HUES6 (cell line): ENCODE results near the gene MAP3K5.
"Not testable (repeated sequence)": the region's sequence is repeated elsewhere in the genome, so short reads cannot be mapped to it uniquely, and the experiment has no call there.

Source experiments
- H3K27ac ChIP-seq: 2 replicates; pipeline ENCODE4 v1.7.0; 2013; ENCODE audit warnings: low read depth, mild to moderate bottlenecking, low read length, inconsistent platforms
- H3K27me3 ChIP-seq: 2 replicates; pipeline ENCODE4 v1.6.1; 2013; ENCODE audit warnings: low read length; ENCODE audit not compliant: control insufficient read depth, insufficient read depth
- H3K36me3 ChIP-seq: 2 replicates; pipeline ENCODE4 v1.6.1; 2013; ENCODE audit warnings: low read length; ENCODE audit not compliant: control insufficient read depth, insufficient read depth
- H3K4me1 ChIP-seq: 2 replicates; pipeline ENCODE4 v1.6.1; 2013; ENCODE audit warnings: low read length; ENCODE audit not compliant: control insufficient read depth, insufficient read depth
- H3K4me3 ChIP-seq: 2 replicates; pipeline ENCODE4 v1.5.1; 2013; ENCODE audit warnings: low read depth, low read length
- H3K9ac ChIP-seq: one replicate; pipeline ENCODE4 v1.6.1; 2013; ENCODE audit warnings: mild to moderate bottlenecking, low read length
- H3K9me3 ChIP-seq: 2 replicates; pipeline ENCODE4 v1.6.1; 2013; ENCODE audit warnings: low read depth, low read length; ENCODE audit not compliant: control insufficient read depth, insufficient read depth

Gene MAP3K5

DNA sequence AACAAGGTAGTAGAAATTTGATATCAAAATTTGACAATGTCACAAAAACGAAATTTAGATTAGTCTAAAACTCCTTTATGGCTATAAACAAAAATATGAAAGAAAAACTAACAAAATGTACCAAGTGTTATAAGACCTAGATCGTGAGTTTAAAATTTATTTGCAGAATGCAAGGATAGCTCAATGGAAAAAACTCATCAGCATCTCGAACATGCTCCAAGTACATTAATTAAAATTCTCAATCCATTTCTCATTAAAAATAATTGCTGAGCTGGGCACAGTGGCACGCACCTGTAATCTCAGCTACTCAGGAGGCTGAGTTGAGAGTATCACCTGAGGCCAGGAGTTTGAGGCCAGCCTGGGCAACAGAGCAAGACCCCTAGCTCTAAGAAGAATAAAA, 70.8 kb downstream of the MAP3K5 start:
- Histone ChIP-seq H3K27me3 (no peaks in the 10 kb centered on the region), H3K9ac (no peak overlapping the region), H3K4me1 (peaks cover 7% of the 10 kb centered on the region; the same call in 1 of the 2 replicates), H3K9me3 (no peaks in the 10 kb centered on the region), H3K36me3 (no peaks in the 10 kb centered on the region), H3K27ac (no peak overlapping the region), H3K4me3 (no peak overlapping the region)

DNA sequence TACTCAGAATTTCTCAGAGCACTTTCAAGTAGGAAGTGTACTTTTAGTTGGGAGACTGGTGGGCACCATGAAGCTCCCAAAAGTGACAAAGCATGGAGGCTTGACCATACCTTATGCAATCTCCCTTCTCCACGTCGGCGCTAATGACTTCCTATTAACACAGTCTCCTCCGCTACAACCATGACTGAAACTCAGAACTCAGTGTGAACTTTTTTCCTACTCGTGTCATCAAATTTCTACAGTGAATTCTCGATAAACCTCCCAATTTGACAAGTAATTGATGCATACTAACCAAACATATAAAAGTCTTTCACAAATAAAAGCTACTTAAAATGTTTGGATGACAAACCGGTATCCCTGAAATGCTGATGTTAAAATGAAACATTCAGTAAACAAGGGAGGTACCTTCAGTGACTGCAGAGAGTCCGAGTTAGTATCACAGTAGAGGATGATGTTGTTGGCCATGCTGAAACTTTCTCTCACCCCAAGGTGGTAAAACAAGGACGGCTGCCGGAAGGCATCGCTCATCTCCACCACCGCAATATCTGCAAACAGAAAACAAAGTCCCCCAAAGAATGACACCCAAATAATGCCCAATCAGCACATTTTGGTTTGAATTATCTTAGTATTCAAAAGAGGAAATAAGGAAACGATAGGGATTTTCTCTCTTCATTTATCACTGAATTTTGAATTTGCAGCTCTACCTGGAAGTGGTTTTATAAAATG, 72.1 kb downstream of the MAP3K5 start:
- H3K4me1 ChIP-seq, result peaks cover 7% of the 10 kb centered on the region; the same call in 1 of the 2 replicates
- no peaks in the 10 kb centered on the region for H3K9me3 ChIP-seq
- H3K9ac ChIP-seq, result no peak overlapping the region
- no peaks in the 10 kb centered on the region for H3K27me3 ChIP-seq
- no peak overlapping the region for H3K27ac ChIP-seq
- no peak overlapping the region for H3K4me3 ChIP-seq
- no peaks in the 10 kb centered on the region for H3K36me3 ChIP-seq

DNA sequence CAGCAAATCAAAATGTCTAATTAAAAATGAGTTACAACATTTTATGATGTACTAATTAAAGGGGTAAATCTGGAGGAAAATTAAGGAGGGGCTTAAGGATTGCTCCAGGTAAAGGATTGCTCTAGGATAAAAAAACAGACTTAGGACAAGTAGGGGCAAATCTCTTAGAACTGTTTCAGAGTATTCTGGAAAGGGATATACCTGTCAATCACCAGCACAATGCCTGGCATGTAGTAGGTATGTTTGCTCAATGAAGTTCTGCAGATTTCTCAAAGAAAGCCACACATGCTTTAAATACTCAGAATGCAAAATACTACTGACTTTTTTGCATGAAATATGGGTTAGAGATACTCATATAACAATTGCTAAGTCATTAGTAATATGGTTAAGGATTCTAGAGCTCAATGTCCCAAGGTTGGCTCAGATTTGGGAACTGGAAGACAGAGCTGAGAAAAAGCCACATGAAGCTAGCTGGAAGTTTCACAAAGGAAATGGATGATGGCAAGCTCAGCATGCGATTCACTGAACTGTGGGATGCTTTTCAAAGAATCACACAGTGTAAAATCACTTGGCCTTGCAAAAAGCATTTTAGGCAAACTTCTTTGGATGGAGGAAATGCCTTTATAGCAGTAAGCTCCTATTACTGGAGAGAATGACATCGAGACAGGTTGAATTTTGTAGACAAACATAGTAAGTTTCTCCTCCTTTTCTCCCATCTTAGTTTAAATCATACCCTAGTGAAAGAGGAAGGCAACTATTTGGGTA, 72.8 kb downstream of the MAP3K5 start:
- Histone ChIP-seq H3K4me3 (no peak overlapping the region), H3K9ac (no peak overlapping the region), H3K4me1 (peaks cover 7% of the 10 kb centered on the region; the same call in 1 of the 2 replicates), H3K27ac (no peak overlapping the region), H3K27me3 (no peaks in the 10 kb centered on the region), H3K36me3 (no peaks in the 10 kb centered on the region), H3K9me3 (no peaks in the 10 kb centered on the region)

DNA sequence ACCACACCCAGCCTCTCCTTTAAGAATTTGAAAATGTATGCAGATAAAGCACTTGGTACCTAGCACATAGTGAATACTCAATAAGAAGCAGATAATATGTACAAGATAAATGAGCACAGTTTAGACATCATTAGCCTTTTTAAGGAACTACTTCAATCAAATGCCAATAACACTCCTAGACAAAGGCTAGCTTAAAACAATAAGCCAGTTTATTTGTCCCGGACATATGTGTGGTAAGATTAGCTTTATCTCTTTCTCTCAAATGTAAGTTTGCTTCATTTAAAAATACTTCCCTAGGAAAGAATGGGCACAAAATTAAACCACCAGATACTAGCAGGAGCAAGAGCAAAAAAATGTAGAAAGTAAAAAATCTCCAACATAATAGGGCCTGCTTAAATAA, 73.8 kb downstream of the MAP3K5 start:
- Histone ChIP-seq H3K27ac (no peak overlapping the region), H3K9ac (no peak overlapping the region), H3K36me3 (no peaks in the 10 kb centered on the region), H3K9me3 (no peaks in the 10 kb centered on the region), H3K27me3 (no peaks in the 10 kb centered on the region), H3K4me3 (no peak overlapping the region), H3K4me1 (peaks cover 7% of the 10 kb centered on the region; the same call in 1 of the 2 replicates)

DNA sequence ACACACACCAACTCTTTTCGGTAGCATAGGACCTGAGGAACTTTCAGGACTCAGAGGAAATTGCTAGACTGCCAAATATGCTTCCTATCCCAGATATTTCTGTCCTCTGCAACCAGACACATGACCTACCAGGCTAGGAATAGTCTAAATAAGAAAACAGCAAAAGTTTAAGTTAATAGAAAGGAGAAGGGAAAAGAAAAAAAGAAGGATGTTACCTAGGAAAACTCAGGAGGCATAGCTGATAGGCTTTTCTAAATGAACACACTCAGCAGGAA, 74.6 kb downstream of the MAP3K5 start:
- no peak overlapping the region for H3K4me3 ChIP-seq
- peaks cover 7% of the 10 kb centered on the region; the same call in 1 of the 2 replicates for H3K4me1 ChIP-seq
- H3K9ac ChIP-seq, result no peak overlapping the region
- no peak overlapping the region for H3K27ac ChIP-seq
- H3K36me3 ChIP-seq, result no peaks in the 10 kb centered on the region
- H3K27me3 ChIP-seq, result no peaks in the 10 kb centered on the region
- no peaks in the 10 kb centered on the region for H3K9me3 ChIP-seq

DNA sequence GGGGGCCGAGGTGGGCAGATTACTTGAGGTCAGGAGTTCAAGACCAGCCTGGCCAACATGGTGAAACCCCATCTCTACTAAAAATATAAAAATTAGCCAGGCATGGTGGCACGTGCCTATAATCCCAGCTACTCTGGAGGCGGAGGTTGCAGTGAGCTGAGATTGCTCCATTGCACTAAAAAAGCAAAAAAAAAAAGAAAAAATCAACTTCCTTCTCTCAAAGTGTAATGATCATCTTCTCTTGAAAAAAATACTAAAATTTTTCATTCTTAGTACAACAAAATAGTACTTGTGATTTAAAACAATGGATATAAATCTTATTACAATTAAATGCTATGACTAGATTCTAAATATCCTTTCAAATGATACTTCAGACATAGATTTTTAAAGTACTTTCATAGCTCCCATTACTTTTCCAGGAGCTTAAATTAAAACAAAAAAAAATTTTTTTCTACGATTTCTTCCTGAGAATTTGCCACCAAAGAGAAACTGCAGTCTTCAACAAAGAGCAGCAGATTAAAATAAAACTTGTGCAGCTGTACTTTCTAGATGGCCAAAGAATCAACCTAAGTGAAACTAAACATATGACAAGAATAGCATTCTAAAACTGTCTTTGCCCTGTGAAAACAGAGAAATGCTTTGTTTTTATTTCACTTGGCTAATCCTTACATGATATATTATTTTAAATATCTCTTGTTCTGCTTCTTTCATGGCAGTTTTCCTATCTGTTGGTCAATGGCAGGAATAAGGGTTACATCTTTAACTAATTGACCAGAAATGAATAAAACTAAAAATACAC, 75.2 kb downstream of the MAP3K5 start:
- Histone ChIP-seq H3K36me3 (no peaks in the 10 kb centered on the region), H3K4me1 (peaks cover 7% of the 10 kb centered on the region; the same call in 1 of the 2 replicates), H3K9me3 (no peaks in the 10 kb centered on the region), H3K4me3 (no peak overlapping the region), H3K27ac (no peak overlapping the region), H3K27me3 (no peaks in the 10 kb centered on the region), H3K9ac (no peak overlapping the region)

DNA sequence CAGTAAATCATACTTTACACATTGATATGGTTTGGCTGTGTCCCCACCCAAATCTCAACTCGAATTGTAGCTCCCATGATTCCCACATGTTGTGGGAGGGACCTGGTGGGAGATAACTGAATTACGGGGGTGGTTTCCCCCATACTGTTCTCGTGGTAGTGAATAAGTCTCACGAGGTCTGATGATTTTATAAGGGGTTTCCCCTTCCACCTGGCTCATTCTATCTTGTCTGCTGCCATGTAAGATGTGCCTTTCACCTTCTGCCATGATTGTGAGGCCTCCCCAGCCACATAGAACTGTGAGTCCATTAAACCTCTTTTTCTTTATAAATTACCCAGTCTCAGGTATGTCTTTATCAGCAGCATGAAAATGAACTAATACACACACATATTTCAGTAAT, 79.6 kb downstream of the MAP3K5 start:
- not testable (repeated sequence) for H3K27me3 ChIP-seq, H3K4me1 ChIP-seq, H3K9me3 ChIP-seq, H3K9ac ChIP-seq, H3K27ac ChIP-seq, H3K4me3 ChIP-seq, H3K36me3 ChIP-seq

DNA sequence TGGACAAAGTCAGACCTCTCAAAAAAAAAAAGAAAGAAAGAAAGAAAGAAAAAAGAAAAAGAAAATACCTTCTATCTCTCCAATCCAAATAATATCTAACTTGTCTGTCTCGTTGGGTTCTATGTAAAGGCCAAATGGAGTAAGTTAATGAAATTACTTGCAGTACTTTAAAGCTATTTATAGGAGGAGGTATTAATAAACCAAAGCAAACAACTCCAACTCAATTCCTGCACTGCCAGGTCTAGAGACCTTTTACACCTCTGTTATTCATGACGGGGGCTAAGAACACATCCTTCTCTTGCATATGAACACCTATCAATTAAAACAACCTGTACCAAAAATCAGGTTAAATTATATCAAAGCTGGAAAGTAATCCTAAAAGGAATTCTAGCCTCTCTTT, 80.6 kb downstream of the MAP3K5 start:
- H3K27ac ChIP-seq, result no peak overlapping the region
- H3K4me1 ChIP-seq, result no peaks in the 10 kb centered on the region
- H3K9me3 ChIP-seq, result no peaks in the 10 kb centered on the region
- H3K36me3 ChIP-seq, result no peaks in the 10 kb centered on the region
- H3K27me3 ChIP-seq, result no peaks in the 10 kb centered on the region
- H3K4me3 ChIP-seq, result no peak overlapping the region
- H3K9ac ChIP-seq, result no peak overlapping the region

DNA sequence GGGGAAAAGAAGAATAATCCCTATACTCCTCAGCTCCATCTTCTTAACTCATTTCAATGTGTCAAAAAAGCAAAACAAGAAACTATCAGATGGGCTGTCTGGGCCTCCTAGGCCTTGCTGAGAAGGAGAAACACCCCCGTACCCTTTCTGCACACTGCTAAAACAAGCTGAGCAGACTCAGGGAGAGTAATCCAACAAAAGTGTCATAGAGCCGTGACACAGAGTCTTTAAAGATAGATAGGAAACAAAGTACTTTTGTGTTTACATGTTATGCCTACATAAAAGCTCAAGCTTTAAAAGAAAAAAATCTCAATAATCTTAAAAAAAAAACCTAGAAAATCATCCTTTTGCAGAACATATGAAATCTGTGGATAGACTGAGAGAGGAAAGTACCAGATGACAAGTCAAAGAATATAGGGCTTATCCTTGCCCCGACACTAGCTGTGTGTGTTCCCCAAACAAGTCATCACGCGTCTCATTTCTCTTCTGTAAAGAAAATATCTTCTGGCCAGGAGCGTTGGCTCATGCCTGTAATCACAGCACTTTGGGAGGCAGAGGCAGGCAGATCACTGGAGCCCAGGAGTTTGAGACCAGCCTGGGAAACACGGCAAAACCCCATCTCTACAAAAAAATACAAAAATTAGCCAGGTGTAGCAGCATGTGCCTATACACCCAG, 81.3 kb downstream of the MAP3K5 start:
- no peak overlapping the region for H3K9ac ChIP-seq
- no peak overlapping the region for H3K27ac ChIP-seq
- no peaks in the 10 kb centered on the region for H3K36me3 ChIP-seq
- H3K4me1 ChIP-seq, result no peaks in the 10 kb centered on the region
- H3K4me3 ChIP-seq, result no peak overlapping the region
- no peaks in the 10 kb centered on the region for H3K27me3 ChIP-seq
- H3K9me3 ChIP-seq, result no peaks in the 10 kb centered on the region

DNA sequence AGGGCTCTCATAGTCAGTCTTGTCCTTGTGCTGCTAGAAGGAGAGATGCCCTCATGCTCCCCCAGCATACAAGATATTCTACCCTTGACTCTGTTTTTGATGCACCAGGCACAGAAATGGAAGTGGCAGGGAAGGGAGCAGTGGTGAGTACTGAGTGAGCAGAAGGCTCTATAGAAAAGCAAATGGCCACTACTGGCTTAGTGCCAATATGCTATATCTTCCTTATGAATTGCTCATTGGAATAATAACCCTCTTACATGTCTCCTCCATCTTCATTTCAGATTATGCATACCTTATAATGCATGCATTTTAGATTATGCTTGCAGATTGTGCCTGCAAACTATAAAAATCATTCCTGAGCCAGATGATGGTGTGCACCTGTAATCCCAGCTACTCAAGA, 82.8 kb downstream of the MAP3K5 start:
- Histone ChIP-seq H3K27ac (no peak overlapping the region), H3K9ac (no peak overlapping the region), H3K4me1 (no peaks in the 10 kb centered on the region), H3K36me3 (no peaks in the 10 kb centered on the region), H3K4me3 (no peak overlapping the region), H3K27me3 (no peaks in the 10 kb centered on the region), H3K9me3 (no peaks in the 10 kb centered on the region)
